Smooth muscle cell of the coronary artery (primary cell): ENCODE results near the gene PANX1. TPM values are rescaled to one million over a fixed set of nuclear protein-coding genes. Genes with fewer than 3 reads are reported as not detected.

ENCODE experiments used
- total RNA-seq: library from RNA; depleted of rRNA; stranded (reverse); fragments of >200 nt; gene quantifications from 2 replicates; pipeline ENCODE4 v1.2.3, GENCODE V29; 2014; ENCODE audit warnings: low replicate concordance

Gene PANX1
- 38.5 and 48.9 TPM in 2 replicates for total RNA-seq

GRCh38 chr11:94128746-94129511 lies at the start of gene PANX1:
TSS of gene PANX1 (plus strand) at chr11:94128841. CDS start at chr11:94129313, 472 bp downstream.

Other genes with a start within 250 kb of the PANX1 start
- gene HEPHL1, start 107.5 kb upstream of the PANX1 start, total RNA-seq = 0.30 TPM in 1 of 2 replicates, not detected in the other
- gene IZUMO1R, start 175.7 kb downstream of the PANX1 start, total RNA-seq = not detected in 2 replicates